Peyer's patch (tissue), 4 donors: ENCODE measurements around the gene NGDN. TPM values are rescaled to one million over a fixed set of nuclear protein-coding genes. Genes with fewer than 3 reads are reported as not detected.

Source experiments
- DNase-seq, 3 donors: peaks; one replicate each; pipeline ENCODE4 v3.0.0-alpha.2; 2017 to 2019
- H3K27ac ChIP-seq, 4 donors: fragments of 200-600 bp; sonication (generic); one replicate each; pipeline ENCODE4 v1.5.1; 2016 to 2019
- H3K27me3 ChIP-seq, 2 donors: fragments of 200-600 bp; sonication (generic); one replicate each; pipeline ENCODE4 v1.5.1; 2019
- H3K36me3 ChIP-seq, 3 donors: fragments of 200-600 bp; sonication (generic); one replicate each; pipeline ENCODE4 v1.5.1; 2016 to 2019
- H3K4me1 ChIP-seq, 4 donors: fragments of 200-600 bp; sonication (generic); one replicate each; pipeline ENCODE4 v1.5.1; 2016 to 2019
- H3K4me3 ChIP-seq, 4 donors: fragments of 200-600 bp; sonication (generic); 1 replicate in 3 of 4; 2 replicates in 1 of 4; pipeline ENCODE4 v1.5.1; 2016 to 2019; ENCODE audit warnings: mild to moderate bottlenecking in 1 of 4
- H3K9me3 ChIP-seq, 4 donors: fragments of 200-600 bp; sonication (generic); one replicate each; pipeline ENCODE4 v1.5.1; 2016 to 2019; ENCODE audit warnings: mild to moderate bottlenecking in 1 of 4
- POLR2A ChIP-seq, 2 donors: fragments of 450-650 bp; IDR thresholded peaks; one replicate each; pipeline ENCODE4 v1.5.1; 2017; ENCODE audit warnings: antibody characterized with exemption in 2 of 2, mild to moderate bottlenecking in 2 of 2, moderate library complexity in 2 of 2
- total RNA-seq, 4 donors: library from RNA; depleted of rRNA; stranded (reverse); fragments of >200 nt; gene quantifications; one replicate each; pipeline ENCODE4 v1.1.0, GENCODE V29; 2016
- TF ChIP-seq, protein P1 (sequence below), 6 experiments: fragments of 450-650 bp in 4 of 6; fragments of 200-600 bp in 2 of 6; sonication (generic) in 1 of 6; IDR thresholded peaks; one replicate each; pipeline ENCODE4 v1.5.1; 2017 to 2019; ENCODE audit warnings: antibody characterized with exemption in 6 of 6, mild to moderate bottlenecking in 3 of 6, moderate library complexity in 1 of 6

Gene NGDN
- total RNA-seq, 4 donors from 2014 or later, result 25.5 to 61.9 (median 35.4) TPM

DNA sequence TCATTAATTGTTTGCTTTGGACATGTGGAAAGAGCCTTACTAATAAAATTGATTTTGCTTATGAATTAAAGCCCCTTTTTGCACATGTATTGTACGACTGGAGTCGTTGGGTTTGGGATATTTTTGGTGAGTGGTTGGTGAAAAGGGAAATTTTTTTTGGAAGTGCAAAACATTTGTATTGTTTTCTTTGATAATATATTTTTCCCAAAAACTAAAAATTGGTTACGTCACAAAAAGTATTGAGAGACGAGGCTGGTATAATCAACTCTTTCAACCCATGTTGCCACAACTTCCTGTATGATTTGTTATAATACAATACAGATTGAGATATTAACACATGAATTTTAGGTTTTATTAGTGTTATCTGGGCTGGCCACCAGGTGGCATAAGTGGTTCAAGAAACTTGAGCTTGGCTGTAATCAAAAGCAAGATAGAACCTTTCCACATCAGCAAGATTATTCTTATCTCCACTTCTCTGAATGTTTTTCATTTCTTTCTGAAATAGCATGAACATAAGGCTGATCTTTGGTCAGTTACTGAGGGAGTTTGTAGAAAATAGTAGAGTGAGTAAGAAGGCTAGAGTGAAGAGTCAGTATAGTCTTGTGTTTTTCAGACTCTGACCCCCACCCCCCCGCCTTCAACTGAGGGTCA is 8.7 kb downstream of the NGDN start:
- no peaks in the 10 kb centered on the region for H3K4me1 ChIP-seq
- H3K27ac ChIP-seq, result no peak overlapping the region
- no peak overlapping the region for H3K4me3 ChIP-seq
- H3K27me3 ChIP-seq, result no peaks in the 10 kb centered on the region
- peak; percentile 54 to 80 (median 62) for DNase-seq
- peaks cover 0 to 60% (median 4%) of the 10 kb centered on the region in 3 donors for H3K36me3 ChIP-seq
- H3K9me3 ChIP-seq, result no peaks in the 10 kb centered on the region
- TF ChIP-seq, protein P1, sequence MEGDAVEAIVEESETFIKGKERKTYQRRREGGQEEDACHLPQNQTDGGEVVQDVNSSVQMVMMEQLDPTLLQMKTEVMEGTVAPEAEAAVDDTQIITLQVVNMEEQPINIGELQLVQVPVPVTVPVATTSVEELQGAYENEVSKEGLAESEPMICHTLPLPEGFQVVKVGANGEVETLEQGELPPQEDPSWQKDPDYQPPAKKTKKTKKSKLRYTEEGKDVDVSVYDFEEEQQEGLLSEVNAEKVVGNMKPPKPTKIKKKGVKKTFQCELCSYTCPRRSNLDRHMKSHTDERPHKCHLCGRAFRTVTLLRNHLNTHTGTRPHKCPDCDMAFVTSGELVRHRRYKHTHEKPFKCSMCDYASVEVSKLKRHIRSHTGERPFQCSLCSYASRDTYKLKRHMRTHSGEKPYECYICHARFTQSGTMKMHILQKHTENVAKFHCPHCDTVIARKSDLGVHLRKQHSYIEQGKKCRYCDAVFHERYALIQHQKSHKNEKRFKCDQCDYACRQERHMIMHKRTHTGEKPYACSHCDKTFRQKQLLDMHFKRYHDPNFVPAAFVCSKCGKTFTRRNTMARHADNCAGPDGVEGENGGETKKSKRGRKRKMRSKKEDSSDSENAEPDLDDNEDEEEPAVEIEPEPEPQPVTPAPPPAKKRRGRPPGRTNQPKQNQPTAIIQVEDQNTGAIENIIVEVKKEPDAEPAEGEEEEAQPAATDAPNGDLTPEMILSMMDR (IDR thresholded peaks at IDR 0.05), result peak; percentile 51 to 92 (median 84)
- no peak for TF ChIP-seq POLR2A (IDR thresholded peaks at IDR 0.05)

GRCh38 chr14:23481362-23481970 is 12.0 kb downstream of the NGDN start:
- no peak for TF ChIP-seq POLR2A (IDR thresholded peaks at IDR 0.05)
- TF ChIP-seq, protein P1 (IDR thresholded peaks at IDR 0.05), result no peak
- DNase-seq, result no peak
- Histone ChIP-seq H3K9me3 (no peaks in the 10 kb centered on the region), H3K27ac (no peak overlapping the region), H3K4me1 (no peaks in the 10 kb centered on the region), H3K27me3 (no peaks in the 10 kb centered on the region), H3K4me3 (no peak overlapping the region), H3K36me3 (peaks cover 0 to 49% (median 0%) of the 10 kb centered on the region in 3 donors)

DNA sequence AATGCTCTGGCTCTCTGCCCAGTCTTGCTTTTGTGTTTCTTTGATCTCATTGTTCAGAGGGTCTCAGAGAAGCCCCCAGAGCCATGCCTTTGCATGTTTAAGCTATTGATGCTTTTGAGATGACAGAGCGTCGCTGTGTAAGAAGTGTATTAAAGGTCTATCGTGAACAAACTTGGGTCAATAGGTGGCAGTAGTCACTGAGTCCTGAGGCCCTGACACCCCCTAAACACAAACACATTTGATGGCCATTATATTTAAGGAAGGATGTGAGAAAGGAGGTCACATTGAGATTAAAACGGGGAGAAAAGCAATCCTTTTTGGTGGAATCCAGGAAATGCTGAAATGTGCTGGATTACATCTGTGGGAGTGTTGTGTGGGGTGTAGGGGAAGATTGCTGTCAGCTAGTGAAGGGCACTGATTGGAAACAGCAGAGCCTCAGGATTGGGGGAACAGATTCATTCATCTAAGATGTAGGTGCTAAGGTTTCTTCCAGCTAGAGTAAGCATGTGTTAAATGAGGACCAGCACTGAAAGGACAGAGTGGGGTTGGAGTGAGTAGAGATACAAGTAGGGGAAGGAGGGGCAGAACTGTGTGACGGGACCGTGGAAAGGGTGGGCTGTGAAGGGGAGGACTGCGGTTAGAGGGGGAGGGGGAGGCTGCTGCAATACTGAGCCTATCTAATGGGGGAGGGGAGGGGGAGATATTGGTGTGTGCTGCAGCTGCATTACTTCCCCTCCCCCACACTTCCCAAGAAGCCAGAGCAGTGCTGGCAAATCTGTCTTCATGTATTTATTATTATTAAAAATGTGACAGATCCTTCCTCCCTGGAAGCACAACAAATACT is 12.7 kb downstream of the NGDN start:
- no peaks in the 10 kb centered on the region for H3K9me3 ChIP-seq
- TF ChIP-seq, protein P1 (IDR thresholded peaks at IDR 0.05), result no peak
- TF ChIP-seq POLR2A (IDR thresholded peaks at IDR 0.05), result no peak
- no peak overlapping the region for H3K27ac ChIP-seq
- DNase-seq, result no peak
- no peak overlapping the region for H3K4me3 ChIP-seq
- H3K27me3 ChIP-seq, result no peaks in the 10 kb centered on the region
- peaks cover 0 to 42% (median 0%) of the 10 kb centered on the region in 3 donors for H3K36me3 ChIP-seq
- no peaks in the 10 kb centered on the region for H3K4me1 ChIP-seq

GRCh38 chr14:23482823-23483148 is 13.3 kb downstream of the NGDN start:
- TF ChIP-seq POLR2A (IDR thresholded peaks at IDR 0.05), result no peak
- TF ChIP-seq, protein P1 (IDR thresholded peaks at IDR 0.05), result no peak
- peaks cover 0 to 36% (median 0%) of the 10 kb centered on the region in 3 donors for H3K36me3 ChIP-seq
- H3K4me1 ChIP-seq, result no peaks in the 10 kb centered on the region
- H3K4me3 ChIP-seq, result no peak overlapping the region
- no peak overlapping the region for H3K27ac ChIP-seq
- H3K27me3 ChIP-seq, result no peaks in the 10 kb centered on the region
- DNase-seq, result no peak
- no peaks in the 10 kb centered on the region for H3K9me3 ChIP-seq

DNA sequence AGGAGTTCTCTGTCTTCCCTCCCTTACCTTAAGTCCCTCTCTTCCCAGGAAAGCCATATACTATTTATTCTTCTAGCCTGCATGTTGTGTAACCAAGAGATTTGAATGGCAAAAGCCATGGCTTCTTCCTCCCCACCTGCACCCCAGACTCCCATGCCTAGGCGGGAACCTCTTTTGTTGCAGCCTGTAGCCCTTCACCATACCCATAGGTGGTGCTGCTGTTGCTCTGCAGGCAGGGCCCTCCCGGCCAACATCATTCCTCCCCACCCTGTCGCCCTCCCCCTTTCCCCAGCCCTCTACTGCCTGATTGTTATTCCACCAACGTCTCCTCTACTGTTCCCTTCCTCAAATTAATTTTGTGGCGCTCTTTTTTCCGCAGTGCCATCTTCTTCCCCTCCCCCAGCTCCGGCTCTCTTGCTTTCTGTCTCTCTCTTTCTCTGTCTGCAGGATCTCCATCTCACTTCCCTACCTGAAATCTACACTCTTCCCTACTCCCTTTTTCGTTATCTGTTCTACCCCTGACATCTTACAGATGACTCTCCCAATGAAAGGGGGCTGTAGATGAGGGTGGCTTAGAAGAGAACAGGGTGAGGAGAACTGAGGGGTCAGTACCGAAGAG is 13.8 kb downstream of the NGDN start:
- TF ChIP-seq, protein P1 (IDR thresholded peaks at IDR 0.05), result no peak
- TF ChIP-seq POLR2A (IDR thresholded peaks at IDR 0.05), result no peak
- no peaks in the 10 kb centered on the region for H3K27me3 ChIP-seq
- no peaks in the 10 kb centered on the region for H3K4me1 ChIP-seq
- no peak for DNase-seq
- H3K27ac ChIP-seq, result no peak overlapping the region
- no peaks in the 10 kb centered on the region for H3K9me3 ChIP-seq
- peaks cover 0 to 37% (median 0%) of the 10 kb centered on the region in 3 donors for H3K36me3 ChIP-seq
- H3K4me3 ChIP-seq, result no peak overlapping the region
